K562 treated with DMSO at 1 percent for 4 hours (cell line): ENCODE results near the gene ZNF326. TPM values are rescaled to one million over a fixed set of nuclear protein-coding genes. Genes with fewer than 3 reads are reported as not detected.

Source experiments
- total RNA-seq: library from RNA; unstranded; fragments of 300-600 nt; gene quantifications from 2 replicates; pipeline ENCODE4 v1.2.3, GENCODE V29; 2022; ENCODE audit not compliant: insufficient read depth

ZNF326 gene
- 13.6 and 15.4 TPM in 2 replicates for total RNA-seq

GRCh38 chr1:89994805-89995597, at the start of gene ZNF326:
TSS of gene ZNF326 (plus strand) at chr1:89995110. CDS start at chr1:89995258, 148 bp downstream.

Other genes starting within 250 kb of the ZNF326 start
- 16.3 and 21.5 TPM in 2 replicates for gene LRRC8D, start 174.1 kb upstream of the ZNF326 start, total RNA-seq